Muscle of leg (tissue), 11 donors: ENCODE results near the gene ANKRD11. TPM values are rescaled to one million over a fixed set of nuclear protein-coding genes. Genes with fewer than 3 reads are reported as not detected.
"Not testable (repeated sequence)": the region's sequence is repeated elsewhere in the genome, so short reads cannot be mapped to it uniquely, and the experiment has no call there.

ENCODE experiments used
- DNase-seq: peaks from one replicate; pipeline ENCODE4 v3.0.0; 2013
- H3K27ac ChIP-seq: one replicate; pipeline ENCODE4 v1.5.1; 2013; ENCODE audit warnings: mild to moderate bottlenecking, low read length, control low read depth
- H3K27me3 ChIP-seq: one replicate; pipeline ENCODE4 v1.6.1; 2013; ENCODE audit warnings: low read length; ENCODE audit not compliant: control insufficient read depth, insufficient read depth
- H3K36me3 ChIP-seq: one replicate; pipeline ENCODE4 v1.6.1; 2013; ENCODE audit warnings: low read length; ENCODE audit not compliant: control insufficient read depth, insufficient read depth
- H3K4me1 ChIP-seq: one replicate; pipeline ENCODE4 v1.6.1; 2013; ENCODE audit warnings: low read length; ENCODE audit not compliant: control insufficient read depth, insufficient read depth
- H3K4me3 ChIP-seq: one replicate; pipeline ENCODE4 v1.5.1; 2013; ENCODE audit warnings: low read length, control low read depth
- H3K9me3 ChIP-seq: replicated peaks from 2 replicates; pipeline ENCODE4 v1.6.1; 2013; ENCODE audit warnings: low read depth, low read length; ENCODE audit not compliant: control insufficient read depth
- WGBS: methylation state at CpG from one replicate; pipeline ENCODE4 v1.1.5; 2013; ENCODE audit warnings: missing lambda C conversion rate; ENCODE audit not compliant: insufficient coverage; 5-methylcytosine and 5-hydroxymethylcytosine counted together
- polyA plus RNA-seq, 8 donors: library from polyadenylated mRNA; unstranded; fragments of 120-200 nt; gene quantifications; one replicate each; pipeline versions ENCODE4 v1.2.1 to v1.2.3, GENCODE V29; 2013; ENCODE audit warnings: inconsistent platforms in 1 of 8, low replicate concordance in 1 of 8; ENCODE audit not compliant: insufficient read length in 8 of 8, insufficient read depth in 1 of 8
- total RNA-seq: library from RNA; stranded (reverse); fragments of 120-200 nt; gene quantifications from one replicate; pipeline ENCODE4 v1.2.4, GENCODE V29; 2013

Gene ANKRD11
- total and polyA plus RNA-seq, 9 donors, result 34.0 to 79.8 (median 63.6) TPM

DNA sequence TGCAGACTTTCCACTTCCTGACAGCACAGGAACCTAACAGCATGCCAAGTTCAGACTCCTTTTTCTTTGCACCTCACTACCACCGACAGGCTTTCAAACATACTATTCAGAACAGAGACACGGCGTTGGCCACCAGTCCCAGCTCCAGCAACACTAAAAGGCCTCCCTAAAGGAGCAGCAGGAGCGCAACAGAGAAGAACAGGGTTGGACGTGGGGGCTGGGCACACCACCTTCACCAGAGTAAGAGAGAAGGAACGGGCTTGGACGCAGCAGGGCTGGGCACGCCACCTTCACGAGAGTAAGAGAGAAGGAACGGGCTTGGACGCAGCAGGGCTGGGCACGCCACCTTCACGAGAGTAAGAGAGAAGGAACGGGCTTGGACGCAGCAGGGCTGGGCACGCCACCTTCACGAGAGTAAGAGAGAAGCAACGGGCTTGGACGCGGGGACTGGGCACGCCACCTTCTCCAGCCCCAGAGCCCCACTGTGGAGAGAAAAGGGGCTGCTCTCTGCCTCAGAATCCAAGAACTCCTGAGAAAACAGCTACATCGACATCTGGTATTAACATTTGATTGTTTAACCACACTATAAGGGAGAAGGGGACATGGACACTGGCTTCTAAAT, 56.9 kb downstream of the ANKRD11 start:
- not testable (repeated sequence) for H3K27me3 ChIP-seq, H3K27ac ChIP-seq, H3K4me3 ChIP-seq, DNase-seq, H3K36me3 ChIP-seq, H3K9me3 ChIP-seq
- WGBS, result 78% methylated on average over 13 of the region's 22 CpGs
- H3K4me1 ChIP-seq, result peaks cover 30% of the 10 kb centered on the region

DNA sequence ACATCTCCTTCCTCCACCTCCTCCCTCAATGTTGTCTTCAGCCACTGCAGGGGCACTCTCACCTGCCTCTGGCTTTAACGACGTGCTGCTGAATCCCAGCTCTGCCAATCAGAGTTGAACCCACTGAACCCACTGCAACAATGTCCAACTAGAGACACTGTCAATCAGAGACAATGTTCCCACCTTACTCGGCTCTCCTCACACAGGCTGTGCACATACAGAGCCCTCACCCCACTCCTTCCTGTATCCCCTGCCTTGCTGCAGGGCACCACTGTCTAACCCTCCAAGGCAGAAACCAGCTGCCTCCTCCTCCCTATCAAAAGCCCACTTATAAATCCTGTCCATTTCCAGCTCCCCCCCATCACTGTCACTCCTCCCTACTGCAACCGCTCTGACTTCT, 58.7 kb downstream of the ANKRD11 start:
- no peak overlapping the region for H3K27ac ChIP-seq
- WGBS, result 74% methylated on average over 4 of the region's 4 CpGs
- H3K4me3 ChIP-seq, result no peak overlapping the region
- H3K9me3 ChIP-seq, result no peaks in the 10 kb centered on the region
- H3K27me3 ChIP-seq, result no peaks in the 10 kb centered on the region
- DNase-seq, result no peak
- H3K4me1 ChIP-seq, result peaks cover 26% of the 10 kb centered on the region
- H3K36me3 ChIP-seq, result peaks cover 5% of the 10 kb centered on the region

DNA sequence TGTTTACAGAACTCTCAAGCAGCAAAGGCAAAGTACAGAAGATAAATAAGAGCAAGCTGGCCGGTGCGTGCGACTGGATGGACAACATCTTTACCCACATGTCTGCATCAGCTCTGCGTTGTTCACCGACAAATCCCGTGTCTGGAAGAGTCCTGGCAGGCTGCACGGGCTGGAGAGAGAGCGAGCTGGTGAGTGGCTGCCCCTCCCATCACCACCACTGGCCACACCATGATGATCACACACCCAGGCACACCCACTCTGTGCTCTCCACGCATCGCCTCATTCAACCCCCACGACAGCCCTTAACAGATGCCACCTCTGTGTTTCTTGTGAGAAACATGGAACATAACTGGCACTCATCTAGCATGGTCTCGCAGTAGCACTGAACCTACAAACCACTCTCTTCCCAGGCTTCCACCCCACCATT, 59.2 kb downstream of the ANKRD11 start:
- WGBS, result 76% methylated on average over 7 of the region's 12 CpGs
- no peak for DNase-seq
- no peaks in the 10 kb centered on the region for H3K9me3 ChIP-seq
- no peaks in the 10 kb centered on the region for H3K27me3 ChIP-seq
- H3K4me3 ChIP-seq, result no peak overlapping the region
- no peak overlapping the region for H3K27ac ChIP-seq
- peaks cover 5% of the 10 kb centered on the region for H3K36me3 ChIP-seq
- peaks cover 27% of the 10 kb centered on the region for H3K4me1 ChIP-seq

DNA sequence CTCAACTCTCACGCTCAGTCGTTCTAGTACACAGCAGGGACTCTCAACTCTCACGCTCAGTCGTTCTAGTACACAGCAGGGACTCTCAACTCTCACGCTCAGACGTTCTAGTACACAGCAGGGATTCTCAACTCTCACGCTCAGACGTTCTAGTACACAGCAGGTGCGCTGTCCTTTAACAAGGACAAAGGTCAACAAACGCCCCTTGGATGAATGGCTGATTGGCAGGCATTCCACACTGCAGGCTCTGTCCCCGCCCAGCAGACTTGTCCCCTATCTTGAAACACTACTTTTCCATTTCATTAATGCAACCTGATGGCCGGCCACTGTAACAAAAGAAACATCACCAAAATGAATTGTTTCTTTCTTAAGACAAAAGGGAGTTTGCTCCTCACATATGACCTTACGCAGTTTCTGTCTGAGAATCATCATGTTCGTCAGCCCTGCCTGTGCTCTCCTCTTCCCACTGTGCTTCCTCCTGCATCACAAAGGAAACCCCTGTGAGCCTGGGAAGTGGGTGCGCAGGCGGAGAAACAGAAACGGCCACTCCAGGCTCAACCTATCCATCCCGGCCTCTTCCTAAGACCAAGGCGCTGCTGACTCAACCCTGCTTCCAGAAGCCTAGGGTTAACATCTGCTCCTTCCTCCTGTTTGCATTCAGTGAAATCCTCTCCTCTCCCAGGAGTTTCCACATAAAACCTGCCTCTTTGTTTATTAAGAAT, 59.8 kb downstream of the ANKRD11 start:
- Histone ChIP-seq H3K27ac (no peak overlapping the region), H3K4me3 (no peak overlapping the region), H3K4me1 (peaks cover 29% of the 10 kb centered on the region), H3K9me3 (no peaks in the 10 kb centered on the region), H3K36me3 (peaks cover 5% of the 10 kb centered on the region), H3K27me3 (no peaks in the 10 kb centered on the region)
- DNase-seq, result no peak
- WGBS, result 89% methylated on average over 14 of the region's 19 CpGs

DNA sequence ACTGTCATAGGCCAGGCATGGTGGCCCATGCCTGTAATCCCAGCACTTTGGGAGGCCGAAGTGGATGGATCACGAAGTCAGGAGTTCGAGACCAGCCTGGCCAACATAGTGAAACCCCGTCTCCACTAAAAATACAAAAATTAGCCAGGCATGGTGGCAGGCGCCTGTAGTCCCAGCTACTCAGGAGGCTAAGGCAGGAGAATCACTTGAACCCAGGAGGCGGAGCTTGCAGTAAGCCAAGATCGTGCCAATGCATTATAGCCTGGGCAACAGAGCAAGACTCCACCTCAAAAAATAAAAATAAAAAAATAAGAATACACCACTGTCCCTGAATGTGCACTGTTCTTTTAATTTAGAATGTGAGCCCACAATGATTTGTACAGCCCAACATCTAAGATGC, 61.8 kb downstream of the ANKRD11 start:
- H3K9me3 ChIP-seq, DNase-seq, H3K36me3 ChIP-seq, H3K27me3 ChIP-seq, H3K27ac ChIP-seq, H3K4me3 ChIP-seq: not testable (repeated sequence)
- 100% methylated on average over 1 of the region's 7 CpGs for WGBS
- H3K4me1 ChIP-seq, result peaks cover 30% of the 10 kb centered on the region

DNA sequence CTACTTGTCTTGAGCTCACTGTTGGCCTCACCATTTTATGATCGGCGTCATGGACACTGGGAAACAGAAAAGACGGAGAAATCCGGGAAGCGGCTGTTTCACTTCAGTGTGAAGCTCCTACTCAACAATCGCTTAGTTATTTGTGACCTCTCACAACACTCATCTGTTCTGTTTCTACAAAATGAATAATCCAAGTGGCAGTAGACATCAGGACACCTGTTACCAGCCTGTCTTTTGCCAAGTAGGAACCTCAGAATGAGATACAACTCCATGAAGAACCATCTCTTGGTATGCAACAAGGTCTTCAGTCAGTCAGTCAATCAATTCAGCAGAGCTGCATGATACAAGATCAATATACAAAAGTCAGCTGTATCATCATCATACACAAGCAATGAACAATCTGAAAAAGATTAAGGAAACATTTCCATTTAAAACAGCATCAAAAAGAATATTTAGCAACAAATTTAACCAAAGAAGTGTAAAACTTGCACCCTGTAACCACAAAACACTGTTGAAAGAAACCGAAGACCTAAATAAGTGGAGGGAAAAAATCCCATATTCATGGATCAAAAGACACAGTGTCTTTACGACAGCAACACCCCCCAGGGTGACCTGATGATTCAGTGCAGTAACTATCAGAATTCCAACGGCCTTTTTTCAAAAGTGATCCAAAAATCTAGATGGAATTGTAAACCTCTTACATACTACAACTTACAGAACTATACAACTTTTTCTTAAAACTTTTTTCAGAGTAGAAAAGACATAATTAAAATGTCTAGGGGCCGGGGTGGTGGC, 63.4 kb downstream of the ANKRD11 start:
- Histone ChIP-seq H3K36me3 (peaks cover 6% of the 10 kb centered on the region), H3K4me1 (peaks cover 37% of the 10 kb centered on the region), H3K9me3 (no peaks in the 10 kb centered on the region), H3K27ac (no peak overlapping the region), H3K4me3 (no peak overlapping the region), H3K27me3 (no peaks in the 10 kb centered on the region)
- 92% methylated on average over 6 of the region's 10 CpGs for WGBS
- DNase-seq, result no peak

DNA sequence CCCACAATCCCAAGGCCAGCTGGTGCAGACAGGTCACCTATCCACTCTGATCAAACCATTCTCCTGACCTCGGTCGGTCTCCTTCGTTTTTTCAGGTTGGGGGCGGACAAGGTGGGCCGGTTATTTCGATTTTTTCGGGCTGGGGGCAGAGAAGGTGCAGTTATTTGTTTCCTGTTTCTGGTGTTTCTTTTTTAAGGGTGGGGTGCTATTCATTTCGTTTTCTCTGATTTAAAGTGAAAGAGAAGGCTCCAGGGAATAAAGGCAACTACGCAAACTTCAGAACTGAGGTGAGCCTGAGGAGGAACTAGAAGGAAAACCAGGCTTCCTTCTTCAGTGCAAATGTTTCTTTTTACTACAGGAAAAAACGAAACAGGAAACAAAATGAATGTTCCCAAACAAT, 64.8 kb downstream of the ANKRD11 start:
- no peak overlapping the region for H3K27ac ChIP-seq
- peaks cover 5% of the 10 kb centered on the region for H3K36me3 ChIP-seq
- H3K9me3 ChIP-seq, result no peaks in the 10 kb centered on the region
- peaks cover 32% of the 10 kb centered on the region for H3K4me1 ChIP-seq
- 69% methylated on average over 3 of the region's 10 CpGs for WGBS
- no peak overlapping the region for H3K4me3 ChIP-seq
- no peak for DNase-seq
- H3K27me3 ChIP-seq, result no peaks in the 10 kb centered on the region

DNA sequence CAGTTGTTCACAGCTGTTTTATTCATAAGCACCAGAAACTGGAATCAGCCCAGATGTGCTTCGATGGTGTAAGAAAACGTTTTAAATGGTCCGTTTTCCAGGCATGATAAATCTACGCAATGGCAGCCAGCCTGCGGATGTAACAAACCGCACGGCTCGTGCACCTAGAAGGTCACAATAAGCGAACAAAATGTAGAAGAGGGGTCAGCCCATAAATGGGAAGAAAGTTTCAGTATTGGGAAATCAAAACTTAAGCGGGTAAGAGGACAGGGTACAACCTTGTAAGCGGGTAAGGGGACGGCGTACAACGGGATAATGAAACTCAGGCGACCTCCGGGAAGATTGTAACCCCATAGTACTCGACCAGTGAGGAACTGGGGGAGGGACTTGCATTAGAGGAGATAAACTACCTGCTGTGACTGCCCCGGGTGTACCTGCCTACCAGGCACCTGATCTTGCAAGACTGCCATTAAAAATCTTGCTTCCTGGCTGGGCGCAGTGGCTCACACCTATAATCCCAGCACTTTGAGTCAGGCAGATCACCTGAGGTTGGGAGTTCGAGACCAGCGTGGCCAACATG, 66.6 kb downstream of the ANKRD11 start:
- H3K27ac ChIP-seq, result no peak overlapping the region
- 57% methylated on average over 19 of the region's 21 CpGs for WGBS

DNA sequence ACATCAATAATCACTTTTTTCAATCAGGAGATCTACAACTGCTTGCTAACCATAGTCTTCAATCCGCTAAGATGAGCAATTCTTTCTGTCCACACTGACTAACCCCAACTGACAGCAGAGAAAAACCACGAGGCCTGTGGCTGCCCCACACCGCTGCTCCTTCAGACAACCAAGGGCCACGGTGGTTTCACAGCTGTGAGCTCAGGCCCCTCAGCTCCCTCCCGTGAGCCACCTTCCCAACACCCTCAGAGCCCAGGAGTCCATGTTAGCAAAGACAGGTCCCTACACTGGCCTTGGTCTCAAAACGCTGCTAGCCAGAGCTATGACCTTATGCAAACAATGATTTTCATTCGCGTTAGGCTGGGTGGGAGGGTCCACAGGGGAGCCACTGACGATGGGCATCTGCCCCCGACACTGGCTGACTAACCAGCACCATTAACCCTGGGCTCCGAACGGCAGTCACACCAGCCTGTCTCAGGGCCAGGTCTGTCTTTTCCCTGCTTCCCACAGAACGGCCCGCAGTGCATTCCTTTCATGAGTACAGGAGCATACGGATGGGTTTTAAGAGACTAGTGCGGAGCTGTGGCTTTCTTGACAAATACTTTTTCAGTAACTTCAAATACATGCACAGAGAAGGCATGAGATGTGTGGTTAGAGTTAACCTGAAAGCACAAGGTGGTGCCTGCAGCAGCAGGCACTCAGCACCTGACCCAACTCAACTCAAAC, 67.3 kb downstream of the ANKRD11 start:
- H3K4me1 ChIP-seq, result peaks cover 32% of the 10 kb centered on the region
- peak overlapping the region; percentile 16 for H3K27ac ChIP-seq
- H3K9me3 ChIP-seq, result no peaks in the 10 kb centered on the region
- no peaks in the 10 kb centered on the region for H3K27me3 ChIP-seq
- no peak overlapping the region for H3K4me3 ChIP-seq
- H3K36me3 ChIP-seq, result peaks cover 4% of the 10 kb centered on the region
- DNase-seq, result no peak
- 53% methylated on average over 11 of the region's 16 CpGs for WGBS

More for the DNA sequence above, 66.6 kb downstream of the ANKRD11 start:
- Histone ChIP-seq H3K4me1 (peaks cover 32% of the 10 kb centered on the region), H3K4me3 (no peak overlapping the region), H3K27me3 (no peaks in the 10 kb centered on the region), H3K9me3 (no peaks in the 10 kb centered on the region), H3K36me3 (peaks cover 4% of the 10 kb centered on the region)
- peak; percentile 77 for DNase-seq
